Measurements from ENCODE around the gene ABLIM2.

DNA sequence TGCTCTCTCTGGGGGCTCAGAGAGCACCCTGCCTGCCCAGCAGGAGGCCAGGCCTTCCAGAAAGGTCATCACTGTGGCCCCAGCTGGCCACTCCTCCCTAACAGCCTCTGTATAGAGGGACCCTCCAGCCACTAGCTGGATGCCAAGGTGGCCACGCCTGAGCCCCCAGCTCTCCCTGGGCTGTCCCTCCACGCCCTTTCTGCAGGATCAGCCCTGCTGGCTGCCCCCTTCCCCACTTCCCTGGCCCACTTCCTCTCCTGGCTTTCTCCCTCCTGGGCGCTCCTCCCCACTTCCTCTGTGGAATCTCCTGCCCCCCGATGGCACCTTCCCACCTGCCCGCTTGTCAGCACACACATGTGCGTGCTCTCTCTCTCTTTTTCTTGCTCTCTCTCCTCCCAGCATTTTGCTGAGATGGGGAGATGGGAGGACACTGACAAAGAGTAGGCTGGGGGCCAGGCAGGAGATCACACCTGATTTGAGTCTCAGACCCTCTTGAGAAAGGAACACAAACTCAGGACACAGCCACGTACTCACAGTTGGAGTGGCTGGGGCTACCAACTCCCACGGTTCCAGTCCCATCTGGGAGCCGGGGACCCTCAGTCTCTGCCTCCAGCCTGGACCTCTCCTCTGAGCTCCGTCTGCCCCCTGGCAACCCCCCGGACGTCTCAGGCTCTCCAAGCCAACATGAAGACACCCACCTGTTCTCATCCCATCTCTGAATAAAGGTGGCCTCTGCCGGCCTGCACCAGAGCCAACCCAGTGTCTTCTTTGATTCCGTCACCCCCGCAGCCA, 156.9 kb downstream of the ABLIM2 start:
- TF ChIP-seq, protein P1, sequence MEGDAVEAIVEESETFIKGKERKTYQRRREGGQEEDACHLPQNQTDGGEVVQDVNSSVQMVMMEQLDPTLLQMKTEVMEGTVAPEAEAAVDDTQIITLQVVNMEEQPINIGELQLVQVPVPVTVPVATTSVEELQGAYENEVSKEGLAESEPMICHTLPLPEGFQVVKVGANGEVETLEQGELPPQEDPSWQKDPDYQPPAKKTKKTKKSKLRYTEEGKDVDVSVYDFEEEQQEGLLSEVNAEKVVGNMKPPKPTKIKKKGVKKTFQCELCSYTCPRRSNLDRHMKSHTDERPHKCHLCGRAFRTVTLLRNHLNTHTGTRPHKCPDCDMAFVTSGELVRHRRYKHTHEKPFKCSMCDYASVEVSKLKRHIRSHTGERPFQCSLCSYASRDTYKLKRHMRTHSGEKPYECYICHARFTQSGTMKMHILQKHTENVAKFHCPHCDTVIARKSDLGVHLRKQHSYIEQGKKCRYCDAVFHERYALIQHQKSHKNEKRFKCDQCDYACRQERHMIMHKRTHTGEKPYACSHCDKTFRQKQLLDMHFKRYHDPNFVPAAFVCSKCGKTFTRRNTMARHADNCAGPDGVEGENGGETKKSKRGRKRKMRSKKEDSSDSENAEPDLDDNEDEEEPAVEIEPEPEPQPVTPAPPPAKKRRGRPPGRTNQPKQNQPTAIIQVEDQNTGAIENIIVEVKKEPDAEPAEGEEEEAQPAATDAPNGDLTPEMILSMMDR (IDR thresholded peaks at IDR 0.05 in 4 of 5, conservative IDR thresholded peaks at IDR 0.05 in 1 of 5), result no peak
- TF ChIP-seq POLR2A (IDR thresholded peaks at IDR 0.05), result no peak

All from gastrocnemius medialis (tissue), 4 donors.